BJ (cell line): Measurements from ENCODE around the gene OPRL1. TPM values are rescaled to one million over a fixed set of nuclear protein-coding genes. Genes with fewer than 3 reads are reported as not detected.

Experiments
- CTCF ChIA-PET: fragments of 350-600 bp; formaldehyde crosslinking; extraction: SDS; loops from one replicate; lab custom pipeline; 2021; ENCODE audit warnings: antibody characterized with exemption, inconsistent platforms; lab: Yijun Ruan, JAX
- POLR2A ChIA-PET: fragments of 300-600 bp; sonication (Branson Sonifier 250); formaldehyde crosslinking; extraction: SDS; loops from one replicate; lab custom pipeline; 2021; ENCODE audit warnings: antibody characterized with exemption; lab: Charles Lee
- DNase-seq: peaks from one replicate; pipeline ENCODE4 v3.0.0-alpha.2; 2011; ENCODE audit warnings: low read depth
- H3K27me3 ChIP-seq: 2 replicates; pipeline ENCODE4 v1.6.0; 2011; ENCODE audit warnings: low read length; ENCODE audit not compliant: control insufficient read depth, insufficient read depth
- H3K36me3 ChIP-seq: 2 replicates; pipeline ENCODE4 v1.5.1; 2011; ENCODE audit warnings: low read length; ENCODE audit not compliant: control insufficient read depth, insufficient read depth
- H3K4me3 ChIP-seq: 2 replicates; pipeline ENCODE4 v1.5.1; 2011; ENCODE audit warnings: low read depth, mild to moderate bottlenecking, control low read depth, low read length
- polyA plus RNA-seq: library from polyadenylated mRNA; depleted of rRNA; stranded (reverse); fragments of >200 nt; gene quantifications from 2 replicates; pipeline ENCODE4 v1.2.3, GENCODE V29; 2011
- TF ChIP-seq, protein P1 (sequence below): IDR thresholded peaks from 2 replicates; pipeline ENCODE4 v1.5.1; 2011; ENCODE audit warnings: low read depth, mild to moderate bottlenecking, control low read depth, inconsistent platforms, low read length, moderate library complexity; ENCODE audit not compliant: insufficient read depth

Gene OPRL1
- polyA plus RNA-seq, 1 experiment, result 0.97 TPM

DNA sequence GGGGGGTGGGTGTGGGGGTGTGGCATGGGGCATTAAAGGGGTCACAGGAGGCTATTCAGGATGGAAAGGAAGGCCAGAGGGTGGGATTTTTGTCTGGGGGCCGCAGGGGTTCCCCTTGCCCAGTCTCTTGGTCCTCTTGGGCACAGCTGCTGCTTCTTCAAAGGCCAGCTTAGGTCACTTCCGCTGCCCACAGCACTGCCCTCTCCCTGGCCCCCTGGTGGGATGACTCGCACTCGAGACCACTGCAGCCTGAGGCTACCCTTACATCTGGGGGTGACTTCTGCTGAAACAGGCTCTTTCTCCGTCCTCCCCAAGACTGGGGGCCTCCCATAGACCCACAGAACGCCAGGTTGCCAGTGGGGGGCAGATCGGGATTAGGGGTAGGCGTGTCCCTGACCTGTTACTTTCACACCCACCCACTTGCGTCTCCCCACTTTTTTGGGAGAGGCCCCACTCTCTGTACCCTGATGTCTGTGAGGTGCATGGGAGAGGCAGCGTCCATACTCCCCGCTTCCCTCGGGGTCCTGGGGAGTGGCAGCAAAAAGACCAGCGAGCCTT lies 3.0 kb downstream of the OPRL1 start:
- H3K4me3 ChIP-seq, result peak overlapping the region; percentile 44

DNA sequence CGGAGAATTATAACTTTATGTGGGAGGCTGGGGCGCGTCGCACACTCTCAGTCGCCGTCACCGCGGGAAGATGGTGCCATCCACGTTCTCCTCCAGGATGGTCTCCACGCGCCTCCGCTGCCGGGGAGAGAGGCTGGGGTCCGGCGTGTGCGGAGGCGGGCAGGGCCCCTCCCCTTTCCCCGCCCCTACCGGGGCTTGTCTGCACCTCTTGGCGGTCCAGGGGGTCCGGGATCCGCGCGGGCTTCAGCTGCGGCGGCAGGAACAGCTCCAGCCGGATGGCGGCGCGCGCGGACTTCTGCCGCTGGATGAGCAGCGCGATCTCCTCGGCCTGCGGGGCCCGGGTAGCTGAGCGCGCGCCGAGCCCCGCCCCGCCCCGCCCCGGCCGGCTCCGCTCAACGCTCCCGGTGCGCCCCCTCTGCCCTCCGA lies 3.5 kb downstream of the OPRL1 start:
- ChIA-PET POLR2A (no interaction called here), CTCF (interaction anchor here (1.1 to 6.4 kb wide), 8 partner anchors 9 to 37 kb away, joined by 3 to 49 read pairs (median 6); no protein-coding TSS in a partner anchor)
- no peak for DNase-seq
- TF ChIP-seq, protein P1, sequence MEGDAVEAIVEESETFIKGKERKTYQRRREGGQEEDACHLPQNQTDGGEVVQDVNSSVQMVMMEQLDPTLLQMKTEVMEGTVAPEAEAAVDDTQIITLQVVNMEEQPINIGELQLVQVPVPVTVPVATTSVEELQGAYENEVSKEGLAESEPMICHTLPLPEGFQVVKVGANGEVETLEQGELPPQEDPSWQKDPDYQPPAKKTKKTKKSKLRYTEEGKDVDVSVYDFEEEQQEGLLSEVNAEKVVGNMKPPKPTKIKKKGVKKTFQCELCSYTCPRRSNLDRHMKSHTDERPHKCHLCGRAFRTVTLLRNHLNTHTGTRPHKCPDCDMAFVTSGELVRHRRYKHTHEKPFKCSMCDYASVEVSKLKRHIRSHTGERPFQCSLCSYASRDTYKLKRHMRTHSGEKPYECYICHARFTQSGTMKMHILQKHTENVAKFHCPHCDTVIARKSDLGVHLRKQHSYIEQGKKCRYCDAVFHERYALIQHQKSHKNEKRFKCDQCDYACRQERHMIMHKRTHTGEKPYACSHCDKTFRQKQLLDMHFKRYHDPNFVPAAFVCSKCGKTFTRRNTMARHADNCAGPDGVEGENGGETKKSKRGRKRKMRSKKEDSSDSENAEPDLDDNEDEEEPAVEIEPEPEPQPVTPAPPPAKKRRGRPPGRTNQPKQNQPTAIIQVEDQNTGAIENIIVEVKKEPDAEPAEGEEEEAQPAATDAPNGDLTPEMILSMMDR, result peak; percentile 63
- H3K27me3 ChIP-seq, result peaks cover 24% of the 10 kb centered on the region
- H3K36me3 ChIP-seq, result no peaks in the 10 kb centered on the region
- peak overlapping the region; percentile 44 for H3K4me3 ChIP-seq

More for the DNA sequence above, 3.0 kb downstream of the OPRL1 start:
- TF ChIP-seq, protein P1, result no peak
- Histone ChIP-seq H3K27me3 (peaks cover 24% of the 10 kb centered on the region), H3K36me3 (no peaks in the 10 kb centered on the region)
- DNase-seq, result no peak
- POLR2A ChIA-PET, result no interaction called here
- CTCF ChIA-PET, result interaction anchor here (1.1 to 6.4 kb wide), 7 partner anchors 9 to 38 kb away, joined by 4 to 49 read pairs (median 6); no protein-coding TSS in a partner anchor

DNA sequence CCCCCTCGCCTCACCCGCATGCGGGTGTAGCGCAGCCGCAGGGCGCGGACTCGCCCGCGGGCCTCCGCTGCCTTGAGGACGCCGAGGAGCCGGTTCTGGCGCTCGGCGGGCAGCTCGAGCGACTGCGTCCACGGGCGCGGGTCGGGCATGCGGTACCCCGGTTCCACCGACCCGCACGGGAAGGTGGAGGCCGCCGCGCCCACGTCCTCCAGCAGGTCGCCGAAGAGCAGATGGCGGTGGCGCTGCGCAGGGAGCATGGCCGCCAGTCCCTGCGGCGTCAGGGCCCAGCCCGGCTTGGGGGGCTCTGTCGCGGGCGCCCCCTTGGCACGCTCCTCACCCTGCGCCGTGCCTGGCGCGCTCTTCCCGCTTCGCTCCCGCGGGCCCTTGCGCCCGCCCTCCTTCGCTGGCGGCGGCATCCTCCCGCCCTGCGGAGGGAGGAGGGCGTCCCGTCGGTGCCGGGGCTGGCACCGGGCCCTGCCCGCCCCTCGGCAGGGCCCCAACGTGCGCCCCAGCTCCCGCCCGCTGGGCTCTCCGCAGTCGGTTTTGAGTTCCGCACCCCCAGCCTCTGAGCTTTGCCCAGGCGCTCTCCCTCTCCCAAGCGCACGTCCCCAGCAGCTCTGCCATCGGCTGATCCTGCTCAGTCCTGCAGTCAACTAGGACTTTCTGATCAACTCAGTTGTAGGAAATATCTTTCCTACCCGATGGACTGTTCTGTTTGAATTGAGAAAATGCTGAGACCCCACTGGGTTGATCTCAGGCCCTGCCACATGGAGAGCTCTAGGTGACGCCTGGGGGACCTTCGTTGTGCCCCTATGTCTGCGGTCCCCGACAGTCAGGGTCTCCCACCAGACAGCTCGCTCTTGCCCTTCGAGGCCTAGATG lies 4.2 kb downstream of the OPRL1 start, which contains the start of gene LKAAEAR1:
TSS of gene LKAAEAR1 (minus strand) at position 595 of the 881 bp plus-strand sequence. CDS start at position 416, 179 bp downstream.
- TF ChIP-seq, protein P1, result no peak
- Histone ChIP-seq H3K36me3 (no peaks in the 10 kb centered on the region), H3K4me3 (peak within 1 kb of the TSS; percentile 44), H3K27me3 (peaks cover 24% of the 10 kb centered on the region)
- no peak for DNase-seq
- ChIA-PET CTCF (interaction anchor here (0.6 to 6.4 kb wide), 11 partner anchors 9 to 839 kb away, joined by 3 to 49 read pairs (median 4); no protein-coding TSS in a partner anchor), POLR2A (no interaction called here)

DNA sequence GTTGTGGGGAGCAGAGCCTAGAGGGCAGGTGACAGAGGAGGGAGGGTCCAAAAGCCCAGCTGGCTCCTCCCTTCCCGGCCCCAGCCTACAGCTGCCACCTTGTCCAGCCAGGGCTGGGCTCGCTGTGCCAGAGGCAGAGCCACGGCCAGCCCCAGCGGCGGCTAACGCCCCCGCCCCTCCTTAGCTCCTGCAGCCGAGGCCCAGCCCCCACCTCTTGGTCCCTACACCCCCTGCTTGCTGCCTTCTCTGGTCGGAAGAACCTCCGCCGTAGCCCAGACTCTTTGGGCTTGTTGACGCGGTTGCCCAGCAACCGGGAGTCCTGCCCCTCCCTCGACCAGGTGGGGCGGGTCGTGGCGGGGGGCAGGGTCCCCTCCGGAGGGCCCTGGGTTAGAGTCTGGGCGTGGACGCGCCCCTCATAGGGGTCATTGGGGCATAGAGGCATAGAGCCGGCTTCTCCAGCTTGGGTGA lies 4.8 kb downstream of the OPRL1 start:
- TF ChIP-seq, protein P1, result no peak
- POLR2A ChIA-PET, result no interaction called here
- CTCF ChIA-PET, result interaction anchor here (0.6 to 6.4 kb wide), 7 partner anchors 11 to 840 kb away, joined by 3 to 49 read pairs (median 4); no protein-coding TSS in a partner anchor
- no peak overlapping the region for H3K4me3 ChIP-seq
- H3K36me3 ChIP-seq, result no peaks in the 10 kb centered on the region
- H3K27me3 ChIP-seq, result peaks cover 24% of the 10 kb centered on the region
- DNase-seq, result no peak
